ENCODE results near the gene PTPN23.

The PTPN23 gene

DNA sequence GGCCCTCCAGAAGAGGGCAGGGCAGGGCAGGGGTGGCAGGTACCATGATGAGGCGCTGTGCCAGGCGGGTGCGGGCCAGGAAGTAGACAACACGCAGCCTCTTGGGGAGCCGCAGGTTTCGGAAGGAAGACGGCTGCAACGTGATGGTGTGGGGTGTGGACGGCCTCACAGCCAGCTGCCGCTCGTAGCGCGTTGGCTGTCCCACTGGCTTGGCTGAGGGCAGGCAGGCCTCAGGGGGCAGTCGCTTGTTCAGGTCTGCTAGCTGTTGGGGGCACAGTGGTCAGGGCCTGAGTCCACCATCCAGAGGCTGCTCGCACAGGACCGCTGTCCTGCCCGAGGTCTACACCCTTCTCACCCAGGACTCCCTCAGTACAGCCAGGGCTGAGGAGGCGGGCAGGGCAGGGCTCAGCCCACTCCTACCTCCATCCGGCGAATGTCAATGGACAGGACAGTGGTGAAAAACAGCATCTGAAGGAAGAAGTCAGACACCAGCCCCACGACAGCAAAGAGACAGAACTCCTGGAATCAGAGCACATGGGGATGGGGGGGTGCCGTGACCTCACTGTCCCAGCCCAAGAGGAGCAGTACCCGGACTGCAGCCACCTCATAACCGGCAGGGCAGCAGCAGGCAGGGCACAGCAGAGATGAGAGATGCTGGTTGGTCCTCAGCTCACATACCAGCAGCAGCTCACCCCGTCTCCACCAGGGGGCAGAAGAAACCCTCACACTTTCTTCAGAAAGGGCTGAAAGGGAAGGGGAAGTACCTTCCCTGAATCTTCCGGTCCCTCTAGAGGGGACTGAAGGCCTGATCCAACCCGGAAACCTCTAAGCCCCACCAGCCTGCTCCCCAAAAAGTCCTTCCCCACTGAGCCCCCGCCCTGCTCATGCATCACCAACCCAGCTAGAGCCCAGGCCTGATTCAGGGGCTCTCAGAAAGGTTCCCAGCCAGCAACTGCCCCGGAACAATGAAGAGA is 40.0 kb downstream of the PTPN23 start:
- DNase-seq (ENCODE audit: low read depth): peak; percentile 74

DNA sequence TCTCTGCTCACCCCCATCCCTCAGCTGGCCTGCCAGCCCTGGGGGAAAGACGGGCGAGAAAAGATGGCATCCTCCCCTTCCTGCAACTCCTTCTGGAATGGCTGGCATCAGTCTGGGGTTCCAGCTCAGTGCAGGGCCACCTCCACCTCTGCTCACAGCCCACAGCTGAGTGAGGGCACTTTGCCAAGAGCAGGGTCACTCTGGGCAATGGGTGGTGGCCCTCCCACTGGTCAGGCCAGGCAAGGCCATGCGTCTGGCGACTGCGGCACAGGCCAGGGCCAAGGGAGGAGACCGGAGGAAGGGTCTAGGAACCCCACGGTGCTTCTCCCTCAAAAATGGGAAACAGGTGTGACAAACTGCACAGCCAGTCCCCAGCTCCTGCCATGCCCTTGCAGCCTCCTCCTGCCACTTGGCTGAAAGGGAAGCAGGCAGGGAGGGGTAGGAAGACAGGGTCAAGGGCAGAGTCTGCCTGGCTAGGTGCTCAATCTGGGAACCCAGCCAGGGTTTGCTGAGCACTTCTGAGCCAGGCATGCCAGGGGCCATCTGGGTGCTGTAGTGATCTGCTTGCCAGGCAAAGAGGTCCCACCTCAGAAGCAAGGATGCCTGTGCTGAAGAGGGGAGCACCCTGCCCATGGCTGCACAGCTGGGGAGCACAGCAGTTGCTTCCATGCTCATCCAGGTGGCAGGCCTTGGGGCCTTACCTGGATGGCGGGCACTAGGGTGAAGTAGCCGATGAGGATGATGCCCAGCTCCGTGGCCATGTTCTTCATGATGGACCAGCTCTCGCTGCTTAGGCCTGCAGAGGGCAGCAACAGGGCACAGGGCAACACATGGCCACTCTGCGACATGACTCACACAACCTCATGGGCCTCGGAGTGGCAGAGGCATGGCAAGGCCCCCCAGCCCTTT is 41.2 kb downstream of the PTPN23 start:
- DNase-seq (ENCODE audit: low read depth): no peak

DNA sequence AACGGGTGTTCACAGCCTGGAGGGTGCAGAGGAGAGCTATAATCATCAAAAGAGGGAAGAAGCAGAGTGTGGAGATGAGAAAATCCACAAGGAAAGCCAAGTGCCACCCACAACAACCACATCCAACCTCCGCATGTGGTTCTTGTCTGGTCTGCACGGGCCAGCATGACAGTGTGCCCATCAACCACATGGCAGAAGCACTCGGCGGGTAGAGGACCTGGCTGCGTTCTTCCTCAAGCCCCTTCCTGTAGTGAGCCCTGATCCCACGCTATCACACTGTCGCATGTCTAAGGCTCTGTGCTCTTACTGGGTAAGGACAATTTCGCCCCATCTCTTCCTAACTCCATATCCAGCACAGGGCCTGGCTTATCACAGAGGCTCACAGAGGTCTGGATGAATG is 41.9 kb downstream of the PTPN23 start:
- no peak for DNase-seq (ENCODE audit: low read depth)

DNA sequence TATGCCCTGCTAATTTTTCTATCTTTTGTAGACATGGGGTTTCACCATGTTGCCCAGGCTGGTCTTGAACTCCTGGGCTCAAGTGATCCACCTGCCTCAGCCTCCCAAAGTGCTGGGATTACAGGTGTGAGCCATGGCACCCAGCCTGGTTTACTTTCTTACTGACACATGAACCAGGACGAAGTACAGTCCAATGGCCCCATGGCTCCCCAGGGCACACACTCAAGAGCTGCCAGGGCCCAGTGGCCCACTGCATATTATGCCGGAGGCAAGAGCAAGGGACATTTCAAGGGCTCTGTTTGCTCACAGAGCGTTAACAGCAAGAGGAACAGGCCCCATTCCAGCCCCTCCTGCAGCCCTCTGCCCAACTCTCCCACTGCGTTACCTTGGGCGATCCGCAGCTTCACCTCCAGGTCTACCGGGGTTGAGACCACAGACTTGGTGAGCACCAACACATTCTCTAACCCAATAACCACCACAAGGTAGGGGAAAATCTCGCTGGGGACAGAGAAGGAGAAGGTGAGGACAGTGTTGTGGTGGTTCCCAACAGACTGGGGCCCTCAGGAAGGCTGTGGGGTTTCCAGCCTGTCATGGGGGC is 42.8 kb downstream of the PTPN23 start:
- DNase-seq (ENCODE audit: low read depth): no peak

DNA sequence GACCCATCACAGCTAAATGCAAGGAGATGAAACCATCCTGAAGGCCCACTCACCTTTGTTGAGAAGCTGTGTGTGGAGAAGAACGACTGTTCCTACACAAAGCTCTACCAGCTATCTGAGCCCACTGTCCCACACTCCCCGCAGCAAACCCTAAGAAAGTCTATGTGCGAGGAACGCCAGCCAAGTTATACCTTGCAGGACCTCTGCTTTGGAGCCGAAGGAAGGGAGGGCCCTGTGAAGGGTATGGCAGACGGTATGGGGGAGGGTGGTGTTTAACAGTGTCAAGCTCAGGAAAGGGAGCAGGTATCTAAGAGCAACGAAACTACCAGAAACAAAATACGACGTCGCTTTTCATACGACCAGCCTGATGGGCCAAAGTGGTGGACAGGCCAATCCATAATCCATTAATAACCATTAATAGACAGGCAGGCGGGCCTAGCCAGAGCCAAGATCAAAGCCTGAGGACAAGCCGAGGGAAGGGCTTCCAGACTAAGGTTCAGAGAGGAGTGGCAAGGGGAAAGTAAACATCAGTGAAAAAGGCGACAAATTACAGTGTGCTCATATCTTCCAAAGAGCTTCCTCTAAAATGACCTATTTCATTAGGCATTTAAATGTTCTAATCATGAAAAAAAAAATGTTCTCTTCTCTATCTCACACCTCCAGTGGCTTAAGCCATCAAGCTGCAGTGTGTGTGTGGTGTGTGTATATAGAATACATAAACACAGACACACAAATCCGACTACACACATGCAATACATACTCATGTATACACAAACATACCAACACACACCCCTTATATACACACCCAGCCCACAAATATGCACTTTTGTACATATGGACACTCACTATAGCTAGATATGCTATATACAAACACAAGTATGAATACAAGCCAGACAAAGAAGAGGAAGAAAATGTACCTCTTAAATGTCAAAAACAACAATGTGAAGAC is 43.9 kb downstream of the PTPN23 start:
- no peak for DNase-seq (ENCODE audit: low read depth)

DNA sequence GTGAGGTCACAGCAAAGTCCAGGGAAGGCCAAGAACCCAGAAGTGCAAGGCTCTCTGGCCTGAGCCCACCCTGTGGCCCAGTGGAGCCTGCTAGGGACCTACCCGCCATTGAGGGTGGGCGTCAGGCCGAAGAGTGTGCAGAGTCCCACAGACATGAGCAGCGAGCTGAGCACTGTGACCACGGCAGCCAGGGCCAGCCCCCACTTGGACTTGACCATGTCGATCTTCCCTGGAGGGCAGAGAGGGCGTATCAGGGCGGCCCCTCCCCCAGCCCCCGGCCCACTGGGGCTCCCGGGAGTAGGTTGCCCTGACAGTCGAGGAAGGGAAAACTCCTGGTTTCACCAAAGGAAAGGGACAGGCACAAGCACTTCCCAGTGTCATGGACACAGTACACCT is 44.6 kb downstream of the PTPN23 start:
- DNase-seq (ENCODE audit: low read depth): no peak

DNA sequence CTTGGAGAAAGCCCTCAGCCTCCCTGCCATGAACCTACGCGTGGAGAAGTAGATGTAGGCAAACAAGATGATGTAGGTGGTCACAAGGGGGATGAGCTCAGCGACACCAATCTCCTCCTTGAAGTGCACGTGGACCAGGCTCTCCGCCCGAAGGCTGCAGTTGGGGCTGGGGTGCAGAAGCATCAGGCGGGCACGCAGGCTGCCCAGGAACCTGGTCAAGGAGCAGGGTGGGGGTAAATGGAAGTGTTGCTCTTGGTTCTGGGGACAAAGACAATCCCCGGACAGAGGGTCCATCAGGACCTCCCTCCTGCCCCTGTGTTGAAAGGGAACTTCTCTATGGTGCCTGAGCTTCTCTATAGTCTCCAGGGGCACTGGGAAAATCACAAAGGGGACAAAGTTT is 45.1 kb downstream of the PTPN23 start:
- no peak for DNase-seq (ENCODE audit: low read depth)

DNA sequence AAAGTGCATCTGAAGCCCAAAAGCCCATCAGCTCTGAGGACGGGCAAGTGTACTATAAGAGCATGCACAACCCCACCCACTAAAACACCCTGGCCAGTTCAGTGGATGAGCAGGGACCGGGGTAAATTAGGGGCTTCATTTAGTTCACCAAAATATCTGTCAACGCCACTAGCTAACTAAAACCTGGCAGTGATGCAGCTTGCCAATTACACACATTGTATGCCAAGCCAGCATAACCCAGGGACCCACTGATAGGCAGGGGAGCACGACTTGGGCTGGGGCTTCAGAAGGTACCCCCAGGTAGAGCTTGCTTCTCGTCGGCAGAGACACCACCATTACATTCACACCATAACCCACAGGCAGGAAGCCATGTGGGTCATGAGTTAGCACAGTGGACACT is 47.0 kb downstream of the PTPN23 start:
- DNase-seq (ENCODE audit: low read depth): no peak

DNA sequence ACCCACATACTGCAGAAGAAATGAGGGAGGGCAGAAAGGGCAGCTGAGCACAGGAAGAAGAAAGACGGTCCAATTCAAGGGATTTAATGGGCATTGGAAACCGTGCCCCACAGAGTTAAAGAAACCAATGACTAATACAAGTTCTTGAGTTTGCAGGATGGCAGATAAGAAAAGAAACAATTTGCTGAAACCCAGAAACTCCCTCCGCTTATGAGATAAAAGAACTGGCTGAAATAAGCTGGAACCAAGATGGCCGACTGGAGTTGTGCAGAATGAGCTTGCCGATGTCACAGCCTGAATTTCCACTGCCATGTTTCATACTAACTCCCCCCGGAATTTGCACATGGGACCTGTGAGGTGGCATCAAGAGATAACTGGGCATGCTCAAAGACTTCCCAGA is 47.8 kb downstream of the PTPN23 start:
- DNase-seq (ENCODE audit: low read depth): no peak

DNA sequence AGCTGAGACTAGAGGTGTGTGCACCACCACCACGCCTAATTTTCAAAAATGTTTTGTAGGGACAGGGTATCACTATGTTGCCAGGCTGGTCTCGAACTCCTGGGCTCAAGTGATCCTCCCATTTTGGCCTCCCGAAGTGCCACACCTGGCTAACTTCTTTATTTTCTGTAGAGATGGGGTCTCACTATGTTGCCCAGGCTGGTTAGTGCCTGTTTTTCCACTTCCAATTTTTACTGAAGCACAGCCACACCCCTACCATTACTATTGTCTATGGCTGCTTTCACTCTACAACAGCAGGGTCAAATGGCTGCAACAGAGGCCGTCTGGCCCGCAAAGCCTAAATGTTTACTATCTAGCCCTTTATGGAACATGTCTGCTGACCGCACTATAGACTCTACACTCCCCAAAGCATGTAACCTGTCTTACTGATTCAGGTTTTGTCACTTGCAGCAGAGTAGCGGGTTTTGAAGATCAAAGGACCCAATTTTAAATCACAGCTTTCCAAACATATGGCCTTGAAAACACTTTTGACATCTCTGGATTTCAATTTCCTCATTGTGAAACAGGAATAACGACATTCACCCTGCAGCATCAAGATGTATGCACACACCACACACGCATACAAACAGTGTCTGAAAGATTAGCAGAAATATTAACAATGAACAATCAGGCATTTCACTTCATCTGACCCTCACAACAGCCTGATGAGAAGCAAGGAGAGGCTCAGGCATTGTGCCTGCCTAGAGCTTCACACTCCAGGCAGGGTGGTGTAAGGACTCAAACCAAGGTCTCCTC is 48.9 kb downstream of the PTPN23 start:
- no peak for DNase-seq (ENCODE audit: low read depth)

DNA sequence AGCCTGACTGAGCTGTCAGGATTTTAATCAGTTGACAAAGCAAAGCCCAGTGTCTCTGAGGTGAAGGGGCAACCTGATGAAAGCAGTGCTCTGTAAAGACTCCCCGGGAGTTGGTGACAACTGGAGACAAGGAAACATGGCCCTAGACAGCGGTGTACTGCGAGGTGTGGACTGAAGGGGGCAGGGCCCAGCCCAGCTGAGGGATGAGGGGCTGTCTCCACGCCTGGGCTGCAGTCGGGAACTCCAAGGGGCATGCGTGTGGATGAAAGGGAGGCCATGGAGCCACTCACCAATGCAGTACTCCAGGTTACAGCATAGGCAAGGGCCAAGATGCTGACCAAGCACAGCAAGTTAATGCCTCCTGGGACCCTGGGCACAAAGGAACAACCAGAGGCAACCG is 49.8 kb downstream of the PTPN23 start:
- no peak for DNase-seq (ENCODE audit: low read depth)

DNA sequence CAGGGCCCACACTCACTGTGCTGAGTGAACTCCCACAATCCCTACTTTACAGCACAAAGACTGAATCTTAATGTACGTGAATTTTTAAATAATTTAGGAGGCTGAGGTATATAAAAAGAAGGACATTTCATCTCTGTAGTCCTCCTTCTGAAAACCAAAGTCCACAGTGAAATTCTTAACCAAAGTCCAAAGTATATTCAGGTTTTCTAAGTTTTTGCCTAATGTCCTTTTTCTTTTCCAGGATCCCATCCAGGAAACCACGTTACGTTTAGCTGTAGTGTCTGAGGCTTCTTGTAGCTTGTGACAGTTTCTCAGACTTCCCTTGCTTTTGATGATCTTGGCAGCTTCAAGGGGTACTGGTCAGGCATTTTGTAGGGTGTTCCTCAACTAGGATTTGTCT is 50.4 kb downstream of the PTPN23 start:
- DNase-seq (ENCODE audit: low read depth): no peak

DNA sequence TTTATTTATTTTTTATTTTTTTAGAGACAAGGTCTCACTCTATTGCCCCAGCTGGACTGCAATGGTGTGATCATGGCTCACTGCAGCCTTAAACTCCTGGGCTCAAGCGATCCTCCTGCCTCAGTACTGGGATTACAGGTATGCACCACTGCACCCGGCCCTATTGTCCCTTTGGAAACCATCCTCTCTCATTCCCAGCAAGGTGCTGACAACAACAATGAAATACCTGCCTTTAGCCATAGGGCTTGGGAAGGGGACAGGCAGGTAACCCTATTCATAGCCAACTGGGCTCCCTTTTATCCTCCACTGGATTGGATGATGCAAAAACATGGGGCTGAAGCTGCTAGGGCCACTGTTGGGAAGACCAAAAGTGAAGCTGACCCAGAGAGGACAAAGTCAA is 51.9 kb downstream of the PTPN23 start:
- DNase-seq (ENCODE audit: low read depth): no peak

DNA sequence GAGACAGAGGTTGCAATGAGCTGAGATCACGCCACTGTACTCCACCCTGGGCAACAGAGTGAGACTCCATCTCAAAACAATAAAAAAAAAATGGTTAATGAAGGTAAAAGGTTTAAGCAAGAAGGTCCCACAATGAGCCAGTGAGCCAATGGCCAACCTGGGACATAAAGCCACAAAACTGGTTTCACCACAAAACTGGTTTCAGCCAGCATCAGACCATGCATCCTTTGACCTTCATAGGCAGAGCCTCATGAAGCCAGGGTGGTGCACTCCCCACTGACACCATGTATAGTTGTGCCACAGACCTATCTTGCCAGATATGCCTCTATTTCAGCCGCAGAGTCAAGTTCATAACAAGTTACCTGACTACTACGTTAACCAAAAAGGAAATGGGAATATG is 53.0 kb downstream of the PTPN23 start:
- no peak for DNase-seq (ENCODE audit: low read depth)

DNA sequence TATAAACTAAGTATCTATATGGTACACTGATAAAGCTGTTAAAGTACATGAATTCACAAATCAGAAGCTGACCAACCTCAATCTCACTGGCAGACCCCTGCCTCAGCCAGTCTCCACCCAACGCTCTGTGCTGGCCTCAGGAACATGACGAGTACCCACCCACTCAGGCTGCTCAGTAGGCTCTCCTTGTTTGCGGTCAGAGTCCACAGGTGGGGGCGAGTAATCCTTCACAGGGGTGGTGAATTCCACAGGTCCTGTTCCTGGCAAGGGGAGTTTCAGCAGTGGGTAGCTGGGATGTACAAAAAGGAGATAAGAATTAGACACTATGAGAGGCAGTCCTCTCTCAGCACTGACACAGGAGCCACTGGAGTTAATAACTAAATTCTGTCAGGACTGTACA is 54.0 kb downstream of the PTPN23 start:
- DNase-seq (ENCODE audit: low read depth): no peak

DNA sequence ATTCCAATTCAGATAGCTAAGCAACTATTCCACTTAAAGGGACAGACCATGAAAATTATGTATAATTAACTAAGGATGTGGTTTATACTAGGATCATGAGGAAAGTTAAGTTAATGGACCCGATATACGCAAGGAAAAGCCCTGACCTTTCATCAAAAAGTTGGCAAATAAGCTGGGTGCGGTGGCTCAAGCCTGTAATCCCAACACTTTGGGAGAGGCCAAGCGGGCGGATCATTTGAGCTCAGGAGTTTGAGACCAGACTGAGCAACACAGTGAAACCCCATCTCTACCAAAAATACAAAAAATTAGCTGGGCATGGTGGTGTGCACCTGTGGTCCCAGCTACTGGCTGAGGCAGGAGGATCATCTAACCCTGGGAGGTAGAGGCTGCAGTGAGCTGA is 55.4 kb downstream of the PTPN23 start:
- DNase-seq (ENCODE audit: low read depth): no peak

DNA sequence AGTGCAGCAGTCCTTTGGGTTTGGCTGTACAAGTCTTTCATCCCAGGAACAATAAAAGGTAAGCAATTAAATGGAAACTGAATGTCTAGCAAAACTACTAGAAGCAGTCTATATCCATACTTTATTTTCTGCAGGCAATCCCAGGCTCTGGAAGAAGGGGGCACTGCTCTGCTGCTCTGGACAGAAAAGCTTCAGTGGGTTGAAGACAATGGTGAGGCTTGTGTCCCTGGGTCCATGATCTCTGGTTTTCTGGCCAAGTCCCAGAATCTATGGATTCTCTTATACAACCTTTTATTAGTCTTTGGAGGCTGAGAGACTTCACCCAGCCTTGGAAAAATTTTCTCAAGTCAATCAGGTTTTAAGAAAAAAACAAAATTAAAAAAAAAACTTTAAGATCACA is 59.3 kb downstream of the PTPN23 start:
- DNase-seq (ENCODE audit: low read depth): no peak

DNA sequence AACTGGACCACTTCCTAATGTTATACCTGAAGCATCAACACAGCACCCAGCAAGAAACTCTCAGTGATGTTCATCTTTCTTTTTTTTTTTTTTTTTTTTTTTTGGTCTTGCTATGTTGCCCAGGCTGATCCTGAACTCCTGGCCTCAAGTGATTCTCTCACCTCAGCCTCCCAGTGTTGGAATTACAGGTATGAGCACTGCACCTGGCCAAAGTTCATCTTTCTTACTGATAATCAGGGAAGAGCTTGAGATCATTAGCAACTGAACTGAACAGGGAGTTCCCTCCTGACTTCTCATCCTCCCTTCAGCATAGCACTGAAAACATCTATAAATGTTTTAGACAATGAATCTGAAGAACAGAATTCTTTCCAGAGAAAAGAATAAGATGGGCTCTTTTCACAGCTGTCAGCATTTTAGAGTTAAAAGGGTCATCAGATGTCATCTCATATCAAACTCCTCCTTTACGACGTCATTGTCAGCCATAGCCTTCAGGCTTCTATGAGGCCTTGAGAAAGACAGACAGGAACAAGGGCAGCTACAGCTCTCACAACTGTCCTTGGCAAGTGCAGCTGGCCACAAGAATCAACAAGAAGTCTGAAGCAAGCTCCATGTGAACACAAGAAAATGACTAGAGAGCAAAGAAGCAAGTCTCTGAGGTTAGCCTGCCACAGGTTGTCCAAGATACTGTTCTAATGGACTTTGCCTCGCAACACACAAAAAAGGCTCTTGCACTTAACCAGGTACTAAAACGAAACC is 61.2 kb downstream of the PTPN23 start:
- no peak for DNase-seq (ENCODE audit: low read depth)

DNA sequence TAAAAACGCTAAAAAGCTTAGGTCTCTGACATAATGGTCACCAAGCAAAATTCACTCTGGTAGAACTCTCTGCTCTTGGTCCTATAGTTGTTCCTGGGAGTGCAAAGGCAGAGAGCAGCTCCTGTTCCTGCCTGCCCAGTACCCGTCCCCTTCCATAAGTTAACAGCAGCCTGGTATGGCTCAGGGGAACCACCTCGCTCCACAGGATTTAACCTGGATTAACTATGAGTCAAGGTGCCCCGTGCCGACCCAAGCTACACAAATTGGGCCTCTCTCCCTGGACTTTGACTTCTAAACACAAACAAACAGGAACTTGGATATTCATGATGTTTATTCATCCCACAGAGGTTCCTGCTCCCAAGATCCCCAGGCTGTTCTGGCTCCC is 62.8 kb downstream of the PTPN23 start:
- DNase-seq (ENCODE audit: low read depth): no peak

DNA sequence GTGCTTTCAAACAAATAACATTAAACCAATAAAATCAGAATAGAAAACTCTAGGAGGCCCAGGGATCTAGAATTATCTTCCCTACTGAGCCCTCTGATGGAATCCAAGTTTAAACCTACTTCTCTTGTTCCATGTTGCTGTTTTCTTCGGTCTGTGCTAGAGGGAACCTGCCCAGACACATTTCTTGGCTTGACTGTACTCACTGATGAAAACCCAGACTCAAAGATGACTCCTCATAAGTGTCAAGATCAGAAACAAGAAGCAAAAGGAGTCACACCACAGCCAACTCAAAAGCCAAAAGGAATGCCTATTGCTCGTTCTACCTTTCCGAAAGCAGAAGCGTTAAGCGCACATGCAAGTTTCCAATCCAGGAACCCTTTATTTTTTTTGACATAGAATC is 63.3 kb downstream of the PTPN23 start:
- DNase-seq (ENCODE audit: low read depth): no peak
